ENCODE data around the gene LRRK1. TPM values are rescaled to one million over a fixed set of nuclear protein-coding genes. Genes with fewer than 3 reads are reported as not detected.

LRRK1 gene
- total RNA-seq, 4 donors from 2014 or later = 12.1 to 23.8 (median 15.2) TPM

GRCh38 chr15:101100118-101100517 lies 181.0 kb downstream of the LRRK1 start:
- Histone ChIP-seq H3K27ac (no peak overlapping the region), H3K4me1 (no peaks in the 10 kb centered on the region), H3K4me3 (no peak overlapping the region), H3K9me3 (no peaks in the 10 kb centered on the region), H3K36me3 (no peaks in the 10 kb centered on the region), H3K27me3 (no peaks in the 10 kb centered on the region)
- WGBS, 2 donors (ENCODE audit: low coverage in 1 of 2) = 90 to 100% methylated on average over 7 to 13 of the region's 15 CpGs
- no peak for TF ChIP-seq POLR2AphosphoS5 (IDR thresholded peaks at IDR 0.05)
- no peak for TF ChIP-seq POLR2A (IDR thresholded peaks at IDR 0.05)
- no peak for TF ChIP-seq CTCF (IDR thresholded peaks at IDR 0.05)
- no peak for TF ChIP-seq EP300 (IDR thresholded peaks at IDR 0.05)
- no peak for ATAC-seq

- no peaks in the 10 kb centered on the region for H3K36me3 ChIP-seq
- no peaks in the 10 kb centered on the region for H3K4me1 ChIP-seq
- no peaks in the 10 kb centered on the region for H3K9me3 ChIP-seq
- H3K27me3 ChIP-seq = no peaks in the 10 kb centered on the region
- H3K4me3 ChIP-seq = no peak overlapping the region
- H3K27ac ChIP-seq = no peak overlapping the region
- no peak for ATAC-seq
- TF ChIP-seq CTCF (IDR thresholded peaks at IDR 0.05) (no peak), POLR2AphosphoS5 (IDR thresholded peaks at IDR 0.05) (no peak), EP300 (IDR thresholded peaks at IDR 0.05) (no peak)
- 80% methylated on average over 1 of the region's 29 CpGs; no CpG with 5 or more reads in 1 of the 2 donors for WGBS, 2 donors (ENCODE audit: low coverage in 1 of 2)
Measured at GRCh38 chr15:101100593-101101442, 181.7 kb downstream of the LRRK1 start.

- WGBS, 2 donors (ENCODE audit: low coverage in 1 of 2) = 100% methylated on average over 1 of the region's 3 CpGs; no CpG with 5 or more reads in 1 of the 2 donors
- Histone ChIP-seq H3K9me3 (no peaks in the 10 kb centered on the region), H3K27me3 (no peaks in the 10 kb centered on the region), H3K36me3 (no peaks in the 10 kb centered on the region), H3K4me1 (no peaks in the 10 kb centered on the region), H3K27ac (no peak overlapping the region), H3K4me3 (no peak overlapping the region)
- TF ChIP-seq POLR2A (IDR thresholded peaks at IDR 0.05) = no peak
- no peak for TF ChIP-seq POLR2AphosphoS5 (IDR thresholded peaks at IDR 0.05)
- no peak for TF ChIP-seq CTCF (IDR thresholded peaks at IDR 0.05)
- TF ChIP-seq EP300 (IDR thresholded peaks at IDR 0.05) = no peak
- ATAC-seq = no peak
Measured at GRCh38 chr15:101101676-101102075, 182.5 kb downstream of the LRRK1 start.

GRCh38 chr15:101102746-101103145 lies 183.6 kb downstream of the LRRK1 start:
- ATAC-seq = no peak
- Histone ChIP-seq H3K27me3 (no peaks in the 10 kb centered on the region), H3K9me3 (no peaks in the 10 kb centered on the region), H3K36me3 (no peaks in the 10 kb centered on the region), H3K4me1 (no peaks in the 10 kb centered on the region), H3K4me3 (no peak overlapping the region), H3K27ac (no peak overlapping the region)
- no CpG with 5 or more reads among the region's 5 CpGs for WGBS, 2 donors (ENCODE audit: low coverage in 1 of 2)
- no peak for TF ChIP-seq EP300 (IDR thresholded peaks at IDR 0.05)
- TF ChIP-seq POLR2AphosphoS5 (IDR thresholded peaks at IDR 0.05) = no peak

GRCh38 chr15:101103598-101103997 lies 184.4 kb downstream of the LRRK1 start:
- H3K9me3 ChIP-seq = no peaks in the 10 kb centered on the region
- no peak for ATAC-seq
- 92 to 95% methylated on average over 4 to 5 of the region's 8 CpGs for WGBS, 2 donors (ENCODE audit: low coverage in 1 of 2)

GRCh38 chr15:101104141-101104540 lies 185.0 kb downstream of the LRRK1 start:
- Histone ChIP-seq H3K27ac (no peak overlapping the region), H3K27me3 (no peaks in the 10 kb centered on the region), H3K4me1 (no peaks in the 10 kb centered on the region), H3K36me3 (no peaks in the 10 kb centered on the region), H3K9me3 (no peaks in the 10 kb centered on the region), H3K4me3 (no peak overlapping the region)
- WGBS, 2 donors (ENCODE audit: low coverage in 1 of 2) = 85 to 90% methylated on average over 5 to 9 of the region's 9 CpGs
- TF ChIP-seq EP300 (IDR thresholded peaks at IDR 0.05) (no peak), CTCF (IDR thresholded peaks at IDR 0.05) (no peak), POLR2AphosphoS5 (IDR thresholded peaks at IDR 0.05) (no peak), POLR2A (IDR thresholded peaks at IDR 0.05) (no peak)
- no peak for ATAC-seq

More at GRCh38 chr15:101103598-101103997, 184.4 kb downstream of the LRRK1 start:
- no peak overlapping the region for H3K4me3 ChIP-seq
- H3K4me1 ChIP-seq = no peaks in the 10 kb centered on the region
- H3K27ac ChIP-seq = no peak overlapping the region
- H3K27me3 ChIP-seq = no peaks in the 10 kb centered on the region
- H3K36me3 ChIP-seq = no peaks in the 10 kb centered on the region
- no peak for TF ChIP-seq EP300 (IDR thresholded peaks at IDR 0.05)
- no peak for TF ChIP-seq POLR2A (IDR thresholded peaks at IDR 0.05)

All from gastroesophageal sphincter (tissue), 4 donors.